NCI-H2029 (cell line): ENCODE results near the gene SLCO1C1.
"Not testable (repeated sequence)": the region's sequence is repeated elsewhere in the genome, so short reads cannot be mapped to it uniquely, and the experiment has no call there.

ENCODE experiments used
- DNase-seq: peaks from one replicate; lab custom pipeline; 2025; lab: John Stamatoyannopoulos, UW

The SLCO1C1 gene, protein sequence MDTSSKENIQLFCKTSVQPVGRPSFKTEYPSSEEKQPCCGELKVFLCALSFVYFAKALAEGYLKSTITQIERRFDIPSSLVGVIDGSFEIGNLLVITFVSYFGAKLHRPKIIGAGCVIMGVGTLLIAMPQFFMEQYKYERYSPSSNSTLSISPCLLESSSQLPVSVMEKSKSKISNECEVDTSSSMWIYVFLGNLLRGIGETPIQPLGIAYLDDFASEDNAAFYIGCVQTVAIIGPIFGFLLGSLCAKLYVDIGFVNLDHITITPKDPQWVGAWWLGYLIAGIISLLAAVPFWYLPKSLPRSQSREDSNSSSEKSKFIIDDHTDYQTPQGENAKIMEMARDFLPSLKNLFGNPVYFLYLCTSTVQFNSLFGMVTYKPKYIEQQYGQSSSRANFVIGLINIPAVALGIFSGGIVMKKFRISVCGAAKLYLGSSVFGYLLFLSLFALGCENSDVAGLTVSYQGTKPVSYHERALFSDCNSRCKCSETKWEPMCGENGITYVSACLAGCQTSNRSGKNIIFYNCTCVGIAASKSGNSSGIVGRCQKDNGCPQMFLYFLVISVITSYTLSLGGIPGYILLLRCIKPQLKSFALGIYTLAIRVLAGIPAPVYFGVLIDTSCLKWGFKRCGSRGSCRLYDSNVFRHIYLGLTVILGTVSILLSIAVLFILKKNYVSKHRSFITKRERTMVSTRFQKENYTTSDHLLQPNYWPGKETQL

DNA sequence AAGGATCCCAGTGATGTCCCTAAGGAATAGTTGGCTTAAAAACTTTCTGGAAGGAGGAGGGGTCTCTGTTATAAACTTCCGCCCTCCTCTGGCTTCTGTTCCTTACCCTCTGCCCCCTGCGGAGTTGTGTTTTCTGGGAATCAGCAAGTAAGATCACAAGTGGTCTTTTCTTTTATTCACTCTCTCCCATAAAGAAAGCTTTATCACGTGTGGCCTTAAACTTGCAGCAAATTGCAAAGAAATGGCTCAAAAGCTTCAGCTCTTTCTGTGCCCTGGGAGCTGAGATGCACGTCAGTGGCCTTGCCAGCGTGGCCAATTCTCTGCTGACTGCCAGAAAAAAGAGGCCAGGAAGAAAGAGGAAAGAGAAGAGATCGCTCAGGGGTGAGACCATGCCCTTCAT, at the start of gene SLCO1C1:
TSS of gene SLCO1C1 (plus strand) at position 101 of the 400 bp plus-strand sequence. CDS start 4,245 bp downstream, outside the sequence.
- no peak for DNase-seq

DNA sequence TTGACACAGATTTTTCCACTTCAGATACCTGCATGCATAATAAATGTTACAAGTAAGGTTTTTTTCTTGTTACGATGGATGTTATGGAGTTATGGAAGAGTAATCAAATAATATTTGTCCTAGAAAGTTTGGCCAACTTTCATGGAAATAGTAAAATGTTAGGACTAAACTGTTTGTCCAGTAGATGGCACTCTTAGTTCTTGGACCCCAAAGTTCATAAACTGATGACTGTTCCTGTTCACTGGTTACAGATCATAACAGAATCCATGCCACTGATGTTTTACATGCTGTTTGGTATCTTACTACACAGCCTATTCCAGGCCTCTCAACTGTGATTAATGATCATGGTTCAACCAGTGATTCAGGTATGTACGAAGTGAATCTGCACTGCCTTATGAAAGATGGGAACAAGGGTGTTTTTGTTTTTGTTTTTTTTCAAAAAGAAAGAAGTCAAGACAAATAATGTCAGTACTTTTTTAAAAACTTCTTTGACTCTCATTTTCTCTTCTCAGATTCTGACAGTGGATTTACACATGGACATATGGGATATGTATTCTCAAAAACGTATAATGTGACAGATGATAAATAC, 48.8 kb upstream of the SLCO1C1 start:
- no peak for DNase-seq

DNA sequence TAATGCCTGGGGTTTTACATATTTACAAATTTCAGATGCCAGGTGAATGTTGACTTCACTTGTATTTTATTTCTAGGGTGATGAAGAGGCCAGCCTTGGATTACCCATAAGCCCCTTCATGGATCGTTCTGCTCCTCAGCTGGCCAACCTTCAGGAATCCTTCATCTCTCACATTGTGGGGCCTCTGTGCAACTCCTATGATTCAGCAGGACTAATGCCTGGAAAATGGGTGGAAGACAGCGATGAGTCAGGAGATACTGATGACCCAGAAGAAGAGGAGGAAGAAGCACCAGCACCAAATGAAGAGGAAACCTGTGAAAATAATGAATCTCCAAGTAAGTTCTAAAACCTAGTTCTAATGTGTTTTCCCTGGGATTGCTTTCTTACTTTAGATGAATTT, 41.3 kb upstream of the SLCO1C1 start:
- no peak for DNase-seq

DNA sequence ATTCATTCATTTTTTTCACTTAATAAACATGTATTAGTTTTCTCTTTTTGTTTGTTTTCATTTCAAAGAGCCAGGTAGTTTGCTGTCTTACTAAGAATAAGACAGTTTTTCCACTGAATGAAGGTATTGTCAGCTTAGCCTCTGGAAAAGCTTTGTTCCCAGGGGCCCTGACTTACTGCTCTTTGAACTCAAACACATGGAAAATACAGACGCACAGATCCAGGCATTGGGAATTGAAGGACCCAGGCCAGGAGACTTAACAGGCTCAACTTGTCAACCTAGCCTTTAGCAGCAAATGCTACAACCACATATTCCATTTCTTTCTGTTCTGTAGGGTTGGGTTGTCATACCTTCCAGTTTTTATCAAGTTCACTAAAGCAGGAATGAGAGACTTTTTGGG, 38.5 kb upstream of the SLCO1C1 start:
- no peak for DNase-seq

DNA sequence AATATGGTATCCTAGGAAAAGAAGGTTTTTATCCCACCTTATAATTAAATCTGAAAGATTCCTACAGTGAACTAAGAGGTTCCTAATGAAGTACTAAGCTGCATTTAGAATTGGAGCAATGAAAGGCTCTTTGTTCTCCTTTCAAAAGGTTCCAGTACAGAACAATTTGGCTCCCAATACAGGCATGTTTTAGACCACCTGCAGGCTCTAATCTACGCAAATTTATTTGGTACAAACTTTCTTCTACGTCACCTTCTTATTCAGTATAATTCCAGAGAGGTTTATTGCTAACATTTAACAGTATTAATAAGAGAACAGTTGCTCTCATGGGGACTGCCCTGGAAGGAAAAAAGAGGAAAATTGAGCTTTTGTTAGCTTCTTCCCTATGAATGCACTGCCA, 37.6 kb upstream of the SLCO1C1 start:
- no peak for DNase-seq

DNA sequence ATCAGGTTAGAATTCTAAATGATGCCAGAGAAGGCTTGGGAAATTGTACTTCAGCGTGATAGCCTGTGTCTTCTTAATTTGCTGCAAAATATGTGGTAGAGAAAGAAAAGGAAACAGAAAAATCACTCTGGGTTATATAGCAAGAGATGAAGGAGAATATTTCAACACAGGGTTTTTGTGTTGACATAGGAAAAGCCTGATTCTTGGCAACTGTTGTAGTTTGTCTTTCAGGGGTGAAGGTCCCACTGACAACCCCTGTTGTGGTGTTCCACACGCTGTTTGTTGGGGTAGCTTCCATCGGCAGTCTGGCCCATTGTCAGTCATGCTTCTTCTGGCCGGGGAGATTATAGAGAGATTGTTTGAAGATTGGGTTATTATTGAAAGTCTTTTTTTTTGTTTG, 13.8 kb upstream of the SLCO1C1 start:
- no peak for DNase-seq

DNA sequence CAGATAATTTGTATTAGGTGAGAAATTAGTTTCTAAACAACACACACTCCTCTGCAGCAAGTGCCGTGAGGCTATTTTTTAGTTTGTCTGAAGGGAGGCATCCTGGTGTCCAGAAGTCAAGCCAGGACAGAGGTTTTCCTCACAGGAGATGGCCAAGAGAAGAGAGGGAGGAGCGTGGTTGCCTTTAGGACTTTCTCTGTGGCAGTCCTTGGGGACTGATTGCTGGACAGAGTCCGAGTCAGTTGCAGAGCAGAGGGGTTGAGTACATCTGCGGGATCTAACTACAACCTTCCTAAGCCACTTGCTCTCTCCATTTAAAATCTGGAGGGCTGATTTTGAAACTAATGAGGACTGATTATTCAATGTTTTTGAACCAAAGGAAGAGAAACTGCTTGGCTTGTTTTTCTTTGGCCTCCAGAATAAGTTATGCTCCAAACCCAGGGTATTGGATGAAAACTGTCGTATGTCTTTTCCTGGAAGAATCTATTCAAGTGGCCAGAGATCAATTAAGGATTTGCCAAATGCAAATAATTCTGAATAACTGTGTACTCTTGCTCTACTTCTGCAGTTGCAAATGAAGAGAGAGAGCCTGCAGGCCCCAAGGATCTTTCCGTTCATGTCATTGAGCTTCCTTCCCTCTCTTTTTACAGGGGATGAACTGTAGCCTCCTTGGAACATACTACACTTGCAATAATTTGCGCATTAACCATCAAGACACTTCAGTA, 1.2 kb downstream of the SLCO1C1 start:
- no peak for DNase-seq

DNA sequence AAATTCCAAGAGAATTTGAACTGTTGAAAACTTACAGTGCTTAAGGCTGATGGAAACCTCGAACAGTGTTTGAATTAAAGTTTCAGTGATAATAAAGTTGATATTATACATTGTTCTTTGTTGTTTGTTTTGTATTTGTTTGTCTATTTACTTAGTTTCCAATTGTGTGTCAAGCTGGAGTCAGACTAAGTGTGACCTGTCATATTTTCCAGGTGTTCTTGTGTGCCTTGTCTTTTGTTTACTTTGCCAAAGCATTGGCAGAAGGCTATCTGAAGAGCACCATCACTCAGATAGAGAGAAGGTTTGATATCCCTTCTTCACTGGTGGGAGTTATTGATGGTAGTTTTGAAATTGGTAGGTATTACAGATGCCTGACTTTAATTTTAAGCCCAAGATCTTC, 6.0 kb downstream of the SLCO1C1 start:
- no peak for DNase-seq

DNA sequence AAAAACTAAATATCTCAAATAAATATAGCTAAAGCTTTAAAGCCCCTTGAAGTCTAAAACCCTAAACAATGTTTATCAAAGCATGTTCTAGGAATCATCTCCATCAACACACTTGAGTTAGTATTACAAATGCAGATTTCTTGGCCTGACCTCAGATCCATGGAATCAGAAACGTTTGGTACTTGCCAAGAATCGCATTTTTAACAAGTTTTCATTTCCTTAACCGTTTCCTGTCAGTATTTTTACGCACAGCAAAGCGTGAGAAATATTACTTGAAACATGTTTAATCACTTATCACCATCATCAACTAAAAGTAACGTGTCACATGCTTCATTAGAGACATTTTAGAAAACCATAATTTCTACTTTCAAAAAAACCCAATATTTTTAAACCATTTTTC, 9.7 kb downstream of the SLCO1C1 start:
- DNase-seq, result no peak

DNA sequence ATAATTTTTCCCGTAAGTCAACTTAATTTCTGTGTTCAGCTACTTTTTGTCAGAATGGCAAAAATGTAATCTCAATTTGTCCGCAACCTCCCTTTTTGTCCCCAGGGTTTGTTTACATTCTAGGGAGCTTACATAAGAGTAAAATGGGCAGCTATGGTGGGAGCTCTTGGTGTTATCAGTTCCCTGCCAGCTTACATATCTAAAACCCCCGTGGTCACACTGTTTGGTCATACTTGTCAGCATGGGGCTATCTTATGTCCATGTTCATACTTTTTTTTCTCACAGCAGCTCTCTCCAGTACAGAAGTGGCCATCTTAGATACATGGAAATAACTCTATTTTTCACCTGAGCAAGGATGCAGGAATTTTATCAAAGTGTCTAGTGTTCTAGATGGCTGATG, 16.7 kb downstream of the SLCO1C1 start:
- DNase-seq, result no peak

DNA sequence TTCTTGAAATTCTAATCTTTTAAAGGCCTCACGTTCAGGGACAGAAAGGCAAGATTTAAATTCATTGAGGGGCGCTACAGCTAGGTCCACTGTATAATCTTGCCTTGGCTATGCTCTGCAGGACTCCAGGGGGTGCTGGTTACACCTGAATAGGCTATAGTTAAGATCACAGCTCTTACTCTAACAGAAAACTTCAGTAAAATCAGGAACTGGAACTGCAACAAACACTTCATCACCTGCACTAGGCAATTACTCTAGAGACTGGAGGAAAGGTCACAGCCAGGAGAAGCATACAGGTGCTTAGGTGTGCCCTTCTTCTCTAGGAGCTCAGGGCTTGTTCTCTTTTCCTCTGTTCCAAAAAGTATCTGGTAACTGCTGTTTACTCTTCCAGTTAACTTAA, 20.9 kb downstream of the SLCO1C1 start:
- no peak for DNase-seq

DNA sequence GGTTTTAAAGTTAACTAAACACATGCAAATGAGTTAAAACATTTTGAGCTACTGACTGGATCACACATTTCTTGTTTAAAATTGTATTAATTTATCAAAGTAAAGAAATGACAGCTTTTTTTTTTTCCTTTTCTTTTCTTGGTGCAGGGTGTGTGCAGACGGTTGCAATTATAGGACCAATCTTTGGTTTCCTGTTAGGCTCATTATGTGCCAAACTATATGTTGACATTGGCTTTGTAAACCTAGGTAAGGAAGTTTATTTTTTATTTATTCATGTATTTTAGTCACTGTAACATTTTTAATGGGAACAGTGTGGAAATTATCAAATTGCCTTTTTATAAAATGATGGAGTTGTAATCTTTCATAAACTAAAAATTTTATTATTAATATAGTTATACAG, 21.9 kb downstream of the SLCO1C1 start:
- no peak for DNase-seq

DNA sequence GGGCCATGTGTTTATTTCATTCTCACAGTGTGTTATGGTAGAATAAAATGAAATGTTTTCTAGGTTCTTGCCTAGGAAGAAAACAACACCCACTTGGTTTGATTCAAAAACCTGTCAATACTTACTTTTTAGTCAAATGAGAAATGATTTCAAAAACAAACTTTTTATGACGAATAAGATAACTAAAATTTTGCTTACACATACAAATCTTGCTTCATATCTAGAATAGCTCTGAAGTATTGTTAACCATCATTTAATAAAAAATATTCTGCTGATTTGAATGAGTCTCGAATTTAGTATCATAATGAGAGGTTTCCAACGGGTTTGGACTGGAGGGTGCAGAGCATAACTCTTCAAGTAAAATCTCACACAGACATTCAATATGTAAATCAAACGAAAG, 23.2 kb downstream of the SLCO1C1 start:
- no peak for DNase-seq

DNA sequence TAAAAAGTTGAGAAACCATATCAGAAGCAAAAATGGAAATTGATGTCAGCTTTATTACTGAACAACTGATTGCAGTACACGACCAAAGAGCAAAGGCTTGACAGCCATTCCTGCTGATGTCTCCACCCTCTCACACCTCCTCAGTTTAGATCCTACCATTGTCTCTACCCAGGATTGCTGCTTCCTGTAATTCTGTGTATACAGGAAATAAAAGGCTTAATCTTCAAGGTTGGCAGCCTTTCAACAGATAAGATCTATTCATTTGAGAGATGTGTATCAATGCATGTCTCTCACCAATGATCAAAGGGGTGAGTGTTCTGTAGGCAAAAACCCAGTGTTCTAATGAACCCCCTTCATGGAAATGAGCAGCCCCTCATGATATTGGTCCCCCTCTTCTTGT, 27.0 kb downstream of the SLCO1C1 start:
- no peak for DNase-seq

DNA sequence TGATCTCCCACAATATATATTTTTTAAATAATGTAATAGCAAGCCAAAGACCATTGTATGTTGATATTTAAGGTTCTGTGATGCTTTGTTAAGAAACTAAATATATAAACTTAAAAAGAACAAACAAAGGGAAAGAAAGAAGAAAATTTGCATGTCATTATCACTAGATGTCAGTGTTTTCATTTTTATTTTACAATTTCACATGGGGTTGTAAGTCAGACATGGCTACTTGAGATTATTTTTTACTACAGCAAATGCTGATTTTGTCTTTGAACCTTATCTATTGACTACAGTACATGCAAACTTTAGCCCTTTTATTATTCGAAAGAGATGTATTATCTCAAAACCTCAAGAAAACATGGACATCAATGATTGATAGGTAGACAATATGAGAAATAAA, 36.1 kb downstream of the SLCO1C1 start:
- DNase-seq, result no peak

DNA sequence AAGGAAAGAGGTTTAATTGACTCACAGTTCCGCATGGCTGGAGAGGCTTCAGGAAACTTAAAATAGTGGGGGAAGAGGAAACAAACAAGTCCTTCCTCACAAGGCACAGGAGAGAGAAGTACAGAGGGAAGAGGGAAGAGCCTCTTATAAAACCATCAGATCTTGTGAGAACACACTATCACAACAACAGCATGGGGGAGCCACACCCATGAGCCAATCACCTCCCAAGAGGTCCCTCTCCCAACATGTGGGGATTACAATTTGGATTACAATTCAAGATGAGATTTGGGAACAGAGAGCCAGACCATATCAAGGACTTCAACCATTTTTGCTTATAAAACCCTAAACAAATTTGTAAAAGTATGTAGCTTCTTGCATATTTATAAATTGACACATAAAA, 45.8 kb downstream of the SLCO1C1 start:
- DNase-seq, result no peak

DNA sequence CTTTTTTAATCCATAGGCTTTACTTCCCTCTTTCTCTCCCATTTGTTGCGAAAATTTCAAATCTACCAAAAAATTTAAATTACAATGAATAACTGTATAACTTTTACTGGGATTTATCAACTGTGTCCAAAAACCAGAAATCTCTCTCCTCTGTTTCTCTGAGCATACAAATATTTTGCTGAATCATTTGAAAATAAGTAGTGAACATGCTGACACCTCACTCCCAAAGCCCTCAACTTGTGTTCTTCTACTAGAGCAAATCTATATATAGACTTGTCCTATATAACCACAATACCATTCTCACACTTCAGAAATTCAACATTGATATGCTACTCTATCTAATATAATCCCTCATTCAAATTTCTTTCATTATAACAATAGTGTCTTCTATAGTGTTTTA, 53.1 kb downstream of the SLCO1C1 start:
- DNase-seq, result no peak

DNA sequence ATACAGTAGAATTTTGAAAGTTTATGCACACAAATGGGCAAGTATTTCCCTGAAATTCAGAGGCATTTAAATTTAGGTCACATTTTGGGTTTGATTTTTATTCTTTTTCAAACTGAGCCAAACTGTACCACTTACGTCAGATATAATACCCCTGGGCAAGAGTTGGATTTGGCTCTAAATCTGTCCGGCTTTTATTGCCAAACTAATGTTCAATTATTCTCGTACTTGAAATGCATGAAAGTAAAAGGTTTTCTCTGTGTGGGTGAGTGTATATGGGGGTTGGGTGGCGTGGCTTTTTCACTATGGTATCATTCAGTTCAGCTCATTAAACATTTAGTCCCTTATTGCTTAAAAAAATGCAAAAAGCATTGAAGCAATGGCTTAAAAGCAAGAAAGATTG, 55.9 kb downstream of the SLCO1C1 start:
- no peak for DNase-seq

DNA sequence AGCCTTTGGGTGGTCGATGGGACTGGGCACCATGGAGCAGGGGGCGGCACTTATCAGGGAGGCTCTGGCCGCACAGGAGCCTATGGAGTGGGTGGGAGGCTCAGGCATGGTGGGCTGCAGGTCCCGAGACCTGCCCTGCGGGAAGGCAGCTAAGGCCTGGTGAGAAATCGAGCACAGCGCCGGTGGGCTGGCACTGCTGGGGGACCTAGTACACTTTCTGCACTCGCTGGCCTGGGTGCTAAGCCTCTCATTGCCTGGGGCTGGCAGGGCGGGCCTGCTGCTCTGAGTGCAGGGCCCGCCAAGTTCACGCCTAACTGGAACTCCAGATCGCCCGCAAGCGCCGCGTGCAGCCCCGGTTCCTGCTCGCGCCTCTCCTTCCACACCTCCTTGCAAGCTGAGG, 82.3 kb downstream of the SLCO1C1 start:
- DNase-seq, result no peak

DNA sequence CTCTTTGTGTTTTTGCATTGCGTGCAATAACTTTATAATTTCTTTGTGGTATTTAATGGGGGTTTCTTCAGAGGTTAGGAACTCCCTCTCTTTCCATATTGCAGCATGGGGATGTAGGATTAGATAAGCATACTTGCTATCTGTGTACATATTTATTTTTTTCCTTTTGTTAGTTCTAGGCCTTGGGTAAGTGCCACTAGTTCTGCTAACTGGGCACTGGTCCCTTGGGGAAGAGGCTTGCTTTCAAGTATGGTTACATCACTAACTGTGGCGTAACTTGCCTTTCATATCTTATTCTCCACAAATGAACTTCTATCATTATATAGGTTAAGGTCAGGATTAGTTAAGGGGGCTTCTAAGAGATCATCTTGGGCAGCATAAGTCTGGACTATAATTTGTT, 83.8 kb downstream of the SLCO1C1 start:
- DNase-seq, result no peak

DNA sequence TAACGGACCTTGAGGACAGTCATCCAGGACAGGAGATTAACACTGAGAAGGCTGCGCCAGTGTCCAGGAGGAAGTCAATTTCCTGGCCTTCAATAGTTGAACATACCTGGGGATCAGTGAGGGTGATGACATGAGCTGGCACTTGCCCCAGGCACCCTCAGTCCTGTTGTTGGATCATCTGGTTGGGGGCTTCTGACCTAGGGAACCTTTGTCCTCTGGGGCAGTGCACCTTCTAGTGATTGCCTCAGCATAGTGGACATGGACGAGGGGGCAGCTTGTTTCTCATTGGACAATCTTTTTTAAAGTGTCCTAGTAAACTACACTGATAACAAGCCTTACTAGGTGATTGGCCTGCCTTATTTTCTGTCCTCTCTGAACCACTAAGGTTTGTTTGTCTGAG, 84.8 kb downstream of the SLCO1C1 start:
- not testable (repeated sequence) for DNase-seq

DNA sequence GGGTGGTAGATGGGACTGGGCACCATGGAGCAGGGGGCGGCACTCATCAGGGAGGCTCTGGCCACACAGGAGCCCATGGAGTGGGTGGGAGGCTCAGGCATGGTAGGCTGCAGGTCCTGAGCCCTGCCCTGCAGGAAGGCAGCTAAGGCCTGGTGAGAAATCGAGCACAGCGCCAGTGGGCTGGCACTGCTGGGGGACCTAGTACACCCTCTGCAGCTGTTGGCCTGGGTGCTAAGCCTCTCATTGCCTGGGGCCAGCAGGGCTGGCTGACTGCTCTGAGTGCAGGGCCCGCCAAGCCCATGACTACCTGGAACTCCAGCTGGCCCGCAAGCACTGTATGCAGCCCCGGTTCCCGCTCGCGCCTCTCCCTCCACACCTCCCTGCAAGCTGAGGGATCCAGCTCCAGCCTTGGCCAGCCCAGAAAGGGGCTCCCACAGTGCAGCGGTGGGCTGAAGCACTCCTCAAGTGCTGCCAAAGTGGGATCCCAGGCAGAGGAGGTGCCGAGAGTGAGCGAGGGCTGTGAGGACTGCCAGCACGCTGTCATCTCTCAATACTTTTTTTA, 88.7 kb downstream of the SLCO1C1 start:
- DNase-seq, result not testable (repeated sequence)
